Activated naive CD8-positive, alpha-beta T cell (primary cell): ENCODE results near the gene LILRA6.
A peak's percentile ranks its signal among the peaks of the same experiment; 100 is the strongest.

Source experiments
- H3K27ac Mint-ChIP-seq: one replicate; pipeline ENCODE4 v1.8.0; 2021; ENCODE audit warnings: mixed read lengths
- H3K27me3 Mint-ChIP-seq: one replicate; pipeline ENCODE4 v1.8.0; 2021; ENCODE audit warnings: mixed read lengths
- H3K36me3 Mint-ChIP-seq: one replicate; pipeline ENCODE4 v1.8.0; 2021; ENCODE audit warnings: mixed read lengths
- H3K4me1 Mint-ChIP-seq: one replicate; pipeline ENCODE4 v1.8.0; 2021; ENCODE audit warnings: low read depth, mixed read lengths
- H3K4me3 Mint-ChIP-seq: one replicate; pipeline ENCODE4 v1.8.0; 2021; ENCODE audit warnings: mild to moderate bottlenecking, mixed read lengths
- H3K9me3 Mint-ChIP-seq: one replicate; pipeline ENCODE4 v1.8.0; 2021; ENCODE audit warnings: low read depth, mixed read lengths

LILRA6 gene

GRCh38 chr19:54191811-54192453, 50.7 kb downstream of the LILRA6 start:
- Mint-ChIP-seq H3K9me3 (no peaks in the 10 kb centered on the region), H3K36me3 (no peaks in the 10 kb centered on the region), H3K4me1 (peaks cover 36% of the 10 kb centered on the region), H3K4me3 (peak overlapping the region; percentile 89), H3K27ac (peak overlapping the region; percentile 83), H3K27me3 (no peaks in the 10 kb centered on the region)

DNA sequence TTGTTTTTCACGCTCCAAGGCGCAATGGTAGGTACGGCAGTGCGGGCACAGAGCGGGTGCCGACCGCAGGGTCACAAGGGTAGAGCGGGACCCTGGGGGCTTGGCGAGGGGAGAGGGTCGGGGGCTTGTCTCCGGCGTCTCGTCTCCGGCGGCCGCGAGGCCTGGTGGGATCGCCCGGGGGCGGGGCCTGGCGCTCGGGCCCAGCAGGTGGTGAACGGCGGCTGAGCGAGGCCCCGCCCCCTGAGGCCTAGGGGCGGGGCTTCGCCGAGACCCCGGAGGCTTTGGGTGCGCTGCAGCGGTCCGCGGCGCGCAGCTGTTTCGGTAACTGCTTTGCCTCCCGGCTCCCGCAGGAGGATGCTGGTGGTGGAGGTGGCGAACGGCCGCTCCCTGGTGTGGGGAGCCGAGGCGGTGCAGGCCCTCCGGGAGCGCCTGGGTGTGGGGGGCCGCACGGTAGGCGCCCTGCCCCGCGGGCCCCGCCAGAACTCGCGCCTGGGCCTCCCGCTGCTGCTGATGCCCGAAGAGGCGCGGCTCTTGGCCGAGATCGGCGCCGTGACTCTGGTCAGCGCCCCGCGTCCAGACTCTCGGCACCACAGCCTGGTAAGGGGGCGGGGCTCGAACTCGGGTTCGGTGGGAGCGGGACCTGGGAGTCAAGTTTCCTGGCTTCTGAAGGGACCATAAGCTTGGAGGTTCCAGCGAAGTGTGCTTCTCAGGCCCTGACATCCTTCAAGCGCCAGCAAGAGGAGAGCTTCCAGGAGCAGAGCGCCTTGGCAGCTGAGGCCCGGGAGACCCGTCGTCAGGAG, 51.4 kb downstream of the LILRA6 start, which contains the start of gene TSEN34:
Gene TSEN34 (plus strand): TSS at position 298 of the 800 bp plus-strand sequence. CDS start 57 bp downstream, at position 355.
- Mint-ChIP-seq H3K27me3 (no peaks in the 10 kb centered on the region), H3K4me1 (peaks cover 37% of the 10 kb centered on the region), H3K36me3 (no peaks in the 10 kb centered on the region), H3K27ac (peak within 1 kb of the TSS; percentile 100), H3K4me3 (peak within 1 kb of the TSS; percentile 93), H3K9me3 (no peaks in the 10 kb centered on the region)

DNA sequence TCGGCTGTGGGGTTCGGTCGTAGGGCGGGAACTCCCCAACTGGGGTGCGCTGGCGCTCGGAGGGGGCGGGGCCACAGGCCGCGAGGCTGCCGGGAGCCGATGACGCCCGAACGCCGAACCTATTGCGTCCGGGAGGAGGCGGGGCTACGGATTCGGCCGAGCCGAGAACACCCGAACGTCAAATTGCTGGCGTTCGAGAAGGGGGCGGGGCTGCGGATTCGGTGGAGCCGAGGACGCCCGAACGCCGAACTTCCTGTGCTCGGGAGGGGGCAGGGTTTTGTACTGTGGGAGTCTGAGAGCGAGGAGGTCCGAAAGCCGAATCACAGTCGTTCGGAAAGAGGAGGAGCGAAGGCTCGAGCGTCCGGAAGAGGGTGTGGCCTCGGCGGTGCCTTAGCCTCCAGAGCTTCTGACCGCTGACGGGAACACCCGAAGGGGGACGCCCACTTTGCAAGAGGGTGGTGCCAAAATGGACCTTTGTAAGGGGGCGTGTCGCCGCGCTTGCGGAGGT, 52.0 kb downstream of the LILRA6 start:
- H3K4me1 Mint-ChIP-seq: peaks cover 37% of the 10 kb centered on the region
- no peaks in the 10 kb centered on the region for H3K36me3 Mint-ChIP-seq
- peak overlapping the region; percentile 93 for H3K4me3 Mint-ChIP-seq
- H3K9me3 Mint-ChIP-seq: no peaks in the 10 kb centered on the region
- H3K27me3 Mint-ChIP-seq: no peaks in the 10 kb centered on the region
- H3K27ac Mint-ChIP-seq: peak overlapping the region; percentile 100

DNA sequence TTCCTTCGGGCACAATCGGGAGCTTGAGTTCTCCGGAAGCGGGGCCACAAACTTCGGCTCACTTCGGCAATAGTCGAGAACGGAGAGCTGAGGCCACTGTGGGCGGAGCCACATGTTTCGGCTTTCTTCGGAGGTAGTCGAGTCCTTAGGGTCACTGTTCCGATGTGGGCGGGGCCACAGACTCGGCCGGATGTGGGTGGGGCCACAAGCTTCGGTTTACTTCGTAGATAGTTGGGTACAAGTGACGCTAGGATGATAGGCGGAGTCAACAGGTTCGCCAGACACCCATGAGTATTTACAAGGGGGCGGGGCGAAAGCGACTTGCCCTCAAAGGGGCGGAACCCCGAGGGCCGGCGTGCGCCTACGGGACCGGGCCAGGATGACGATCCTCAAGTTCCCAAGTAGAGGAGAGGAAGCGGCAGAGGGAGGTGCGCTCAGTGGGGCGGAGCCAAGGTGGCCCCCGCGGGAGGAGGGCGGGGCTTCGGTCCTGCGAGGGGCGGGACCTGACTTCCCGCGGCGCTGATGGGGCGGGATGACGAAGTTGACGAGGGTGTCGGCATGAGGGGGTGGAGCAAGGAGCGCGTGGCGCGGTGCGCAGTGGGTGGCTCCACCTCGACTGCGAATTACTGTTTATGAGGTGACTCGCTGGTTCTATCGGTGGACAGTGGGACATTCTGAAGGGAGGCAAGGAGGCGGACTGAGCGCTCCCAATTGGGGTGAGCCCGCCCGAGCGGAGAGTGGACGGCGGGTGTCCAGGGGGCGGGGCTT, 52.7 kb downstream of the LILRA6 start:
- Mint-ChIP-seq H3K9me3 (no peaks in the 10 kb centered on the region), H3K4me3 (peak overlapping the region; percentile 93), H3K36me3 (no peaks in the 10 kb centered on the region), H3K27ac (peak overlapping the region; percentile 100), H3K27me3 (no peaks in the 10 kb centered on the region), H3K4me1 (peaks cover 34% of the 10 kb centered on the region)

- Mint-ChIP-seq H3K27me3 (no peaks in the 10 kb centered on the region), H3K9me3 (no peaks in the 10 kb centered on the region), H3K27ac (peak within 1 kb of the TSS; percentile 100), H3K4me1 (peaks cover 34% of the 10 kb centered on the region), H3K36me3 (no peaks in the 10 kb centered on the region), H3K4me3 (peak within 1 kb of the TSS; percentile 93)
Measured at GRCh38 chr19:54189145-54189734, 53.4 kb downstream of the LILRA6 start, which contains the start of gene MBOAT7. MBOAT7 (minus strand) TSS chr19:54189580; CDS start chr19:54188508, 1,072 bp downstream.

DNA sequence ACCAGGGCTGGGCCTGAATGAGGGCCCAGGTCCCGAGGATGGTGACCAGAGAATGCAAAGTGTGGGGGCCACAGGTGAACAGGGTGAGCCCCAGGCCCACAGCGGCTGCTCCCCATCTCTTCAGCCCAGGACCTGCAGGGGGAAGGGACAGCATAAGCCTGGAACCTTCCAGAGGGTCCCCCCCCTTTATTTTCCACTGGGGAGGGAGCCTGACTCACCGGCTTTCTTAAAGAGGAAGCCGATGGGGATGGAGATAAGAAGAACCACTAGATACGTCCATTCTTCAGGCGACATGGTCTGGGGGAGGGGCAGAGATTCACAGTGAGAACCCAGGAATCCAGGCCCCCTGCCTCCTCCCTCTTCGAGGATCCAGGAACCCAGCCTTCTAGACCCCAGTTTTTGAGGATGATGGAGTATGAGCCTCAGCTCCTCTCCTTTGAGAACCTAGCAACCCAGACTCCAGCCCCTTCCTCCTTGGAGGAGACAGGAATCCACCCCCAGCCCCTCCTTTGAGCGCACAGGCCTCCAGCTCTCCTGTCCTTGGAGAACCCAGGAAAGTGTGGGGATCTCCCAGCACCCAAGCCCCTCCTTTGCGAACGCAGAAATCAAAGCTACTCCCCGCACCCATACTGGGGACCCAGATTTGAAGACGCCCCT, 54.2 kb downstream of the LILRA6 start:
- Mint-ChIP-seq H3K27ac (peak overlapping the region; percentile 72), H3K27me3 (no peaks in the 10 kb centered on the region), H3K9me3 (no peaks in the 10 kb centered on the region), H3K4me1 (peaks cover 32% of the 10 kb centered on the region), H3K4me3 (peak overlapping the region; percentile 89), H3K36me3 (peaks cover 2% of the 10 kb centered on the region)

GRCh38 chr19:54186934-54187381, 55.6 kb downstream of the LILRA6 start:
- H3K4me3 Mint-ChIP-seq: peak overlapping the region; percentile 89
- H3K4me1 Mint-ChIP-seq: peaks cover 20% of the 10 kb centered on the region
- H3K27me3 Mint-ChIP-seq: no peaks in the 10 kb centered on the region
- H3K27ac Mint-ChIP-seq: peak overlapping the region; percentile 76
- no peaks in the 10 kb centered on the region for H3K9me3 Mint-ChIP-seq
- peaks cover 2% of the 10 kb centered on the region for H3K36me3 Mint-ChIP-seq
